GM12892 (cell line): Measurements from ENCODE around the gene OSBPL3.

Experiments used
- POLR2A ChIP-seq: IDR thresholded peaks from 2 replicates; pipeline ENCODE4 v1.6.1; 2011; ENCODE audit warnings: low read depth, low read length, control low read depth
- TAF1 ChIP-seq: IDR thresholded peaks from 2 replicates; pipeline ENCODE4 v1.6.1; 2011; ENCODE audit warnings: low read depth, mild to moderate bottlenecking, control low read depth, low read length, borderline replicate concordance

- TF ChIP-seq POLR2A: no peak
- TF ChIP-seq TAF1: no peak
Measured at GRCh38 chr7:24769851-24770250, 210.1 kb downstream of the OSBPL3 start.
